Measurements from ENCODE around the gene MRPL57.
"Not testable (repeated sequence)": the region's sequence is repeated elsewhere in the genome, so short reads cannot be mapped to it uniquely, and the experiment has no call there.

MRPL57 gene

GRCh38 chr13:21176215-21176981 lies at the start of gene MRPL57, which contains the start of gene SKA3:
TSS of gene MRPL57 (plus strand) at chr13:21176658. CDS start at chr13:21176917, 259 bp downstream.
TSS of gene SKA3 (minus strand) at chr13:21176552. CDS start at chr13:21176477, 75 bp downstream.
- H3K4me3 ChIP-seq (ENCODE audit: low read depth, low read length) = peak within 1 kb of the TSS; percentile 90
- DNase-seq = peak; percentile 86
- H3K36me3 ChIP-seq (replicated peaks) = no peaks in the 10 kb centered on the region
- H3K27me3 ChIP-seq (replicated peaks) = no peaks in the 10 kb centered on the region
- peak within 1 kb of the TSS; percentile 76 for H3K27ac ChIP-seq
- in situ Hi-C loops (cut with HindIII; ENCODE audit: low pct_ligation_motif_present, low sequenced_read_pairs) = no loop called here
- TF ChIP-seq, protein P1, sequence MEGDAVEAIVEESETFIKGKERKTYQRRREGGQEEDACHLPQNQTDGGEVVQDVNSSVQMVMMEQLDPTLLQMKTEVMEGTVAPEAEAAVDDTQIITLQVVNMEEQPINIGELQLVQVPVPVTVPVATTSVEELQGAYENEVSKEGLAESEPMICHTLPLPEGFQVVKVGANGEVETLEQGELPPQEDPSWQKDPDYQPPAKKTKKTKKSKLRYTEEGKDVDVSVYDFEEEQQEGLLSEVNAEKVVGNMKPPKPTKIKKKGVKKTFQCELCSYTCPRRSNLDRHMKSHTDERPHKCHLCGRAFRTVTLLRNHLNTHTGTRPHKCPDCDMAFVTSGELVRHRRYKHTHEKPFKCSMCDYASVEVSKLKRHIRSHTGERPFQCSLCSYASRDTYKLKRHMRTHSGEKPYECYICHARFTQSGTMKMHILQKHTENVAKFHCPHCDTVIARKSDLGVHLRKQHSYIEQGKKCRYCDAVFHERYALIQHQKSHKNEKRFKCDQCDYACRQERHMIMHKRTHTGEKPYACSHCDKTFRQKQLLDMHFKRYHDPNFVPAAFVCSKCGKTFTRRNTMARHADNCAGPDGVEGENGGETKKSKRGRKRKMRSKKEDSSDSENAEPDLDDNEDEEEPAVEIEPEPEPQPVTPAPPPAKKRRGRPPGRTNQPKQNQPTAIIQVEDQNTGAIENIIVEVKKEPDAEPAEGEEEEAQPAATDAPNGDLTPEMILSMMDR (IDR thresholded peaks at IDR 0.05; ENCODE audit: low read depth, low read length, missing control alignments) = peak; percentile 4

GRCh38 chr13:21130116-21130515 lies 46.3 kb upstream of the MRPL57 start:
- no peak for DNase-seq
- no peaks in the 10 kb centered on the region for H3K36me3 ChIP-seq (replicated peaks)
- H3K27me3 ChIP-seq (replicated peaks) = no peaks in the 10 kb centered on the region
- no peak overlapping the region for H3K4me3 ChIP-seq (ENCODE audit: low read depth, low read length)
- in situ Hi-C loops (cut with HindIII; ENCODE audit: low pct_ligation_motif_present, low sequenced_read_pairs) = no loop called here
- no peak overlapping the region for H3K27ac ChIP-seq
- TF ChIP-seq, protein P1 (IDR thresholded peaks at IDR 0.05; ENCODE audit: low read depth, low read length, missing control alignments) = no peak

- in situ Hi-C loops (cut with HindIII; ENCODE audit: low pct_ligation_motif_present, low sequenced_read_pairs) = no loop called here
- TF ChIP-seq, protein P1 (IDR thresholded peaks at IDR 0.05; ENCODE audit: low read depth, low read length, missing control alignments) = no peak
Observed at GRCh38 chr13:21133077-21133476, 43.4 kb upstream of the MRPL57 start.

GRCh38 chr13:21134475-21134874 lies 42.0 kb upstream of the MRPL57 start:
- Histone ChIP-seq H3K27ac (no peak overlapping the region), H3K27me3 (replicated peaks) (no peaks in the 10 kb centered on the region), H3K4me3 (ENCODE audit: low read depth, low read length) (no peak overlapping the region), H3K36me3 (replicated peaks) (no peaks in the 10 kb centered on the region)
- no peak for DNase-seq
- in situ Hi-C loops (cut with HindIII; ENCODE audit: low pct_ligation_motif_present, low sequenced_read_pairs) = no loop called here
- TF ChIP-seq, protein P1 (IDR thresholded peaks at IDR 0.05; ENCODE audit: low read depth, low read length, missing control alignments) = no peak

More at GRCh38 chr13:21133077-21133476, 43.4 kb upstream of the MRPL57 start:
- Histone ChIP-seq H3K36me3 (replicated peaks) (no peaks in the 10 kb centered on the region), H3K4me3 (ENCODE audit: low read depth, low read length) (no peak overlapping the region), H3K27me3 (replicated peaks) (no peaks in the 10 kb centered on the region), H3K27ac (no peak overlapping the region)
- DNase-seq = no peak

DNA sequence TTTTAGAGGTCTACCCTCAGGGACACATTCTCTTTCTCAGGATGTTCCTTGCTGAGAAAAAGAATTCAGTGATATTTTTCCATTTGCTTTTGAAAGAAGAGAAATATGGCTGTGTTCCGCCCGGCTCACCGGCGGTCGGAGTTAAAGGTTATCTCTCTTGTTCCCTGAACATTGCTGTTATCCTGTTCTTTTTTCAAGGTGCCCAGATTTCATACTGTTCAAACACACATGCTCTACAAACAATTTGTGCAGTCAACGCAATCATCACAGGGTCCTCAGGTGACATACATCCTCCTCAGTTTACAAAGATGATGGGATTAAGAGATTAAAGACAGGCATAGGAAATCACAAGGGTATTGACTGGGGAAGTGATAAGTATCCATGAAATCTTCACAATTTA lies 40.6 kb upstream of the MRPL57 start:
- DNase-seq; H3K27ac ChIP-seq; H3K36me3 ChIP-seq (replicated peaks); H3K4me3 ChIP-seq (ENCODE audit: low read depth, low read length); H3K27me3 ChIP-seq (replicated peaks); in situ Hi-C loops (cut with HindIII; ENCODE audit: low pct_ligation_motif_present, low sequenced_read_pairs): not testable (repeated sequence)

GRCh38 chr13:21137696-21138095 lies 38.8 kb upstream of the MRPL57 start:
- Histone ChIP-seq H3K4me3 (ENCODE audit: low read depth, low read length) (no peak overlapping the region), H3K27ac (no peak overlapping the region), H3K27me3 (replicated peaks) (no peaks in the 10 kb centered on the region), H3K36me3 (replicated peaks) (peaks cover 3% of the 10 kb centered on the region)
- peak; percentile 56 for DNase-seq
- TF ChIP-seq, protein P1 (IDR thresholded peaks at IDR 0.05; ENCODE audit: low read depth, low read length, missing control alignments) = no peak
- in situ Hi-C loops (cut with HindIII; ENCODE audit: low pct_ligation_motif_present, low sequenced_read_pairs) = no loop called here

All from brain microvascular endothelial cell (primary cell).